HG03354 (cell line): Measurements from ENCODE around the gene NKAIN2.
"Not testable (repeated sequence)": the region's sequence is repeated elsewhere in the genome, so short reads cannot be mapped to it uniquely, and the experiment has no call there.

Experiments
- ATAC-seq: cut with Tn5 transposase; IDR thresholded peaks from one replicate; pipeline ENCODE4 v1.9.1; 2021; ENCODE audit warnings: mild to moderate bottlenecking; ENCODE audit not compliant: unreplicated experiment, poor library complexity, severe bottlenecking

Gene NKAIN2

GRCh38 chr6:124445581-124445980 lies 641.9 kb downstream of the NKAIN2 start:
- ATAC-seq: no peak

GRCh38 chr6:124446961-124447360 lies 643.3 kb downstream of the NKAIN2 start:
- ATAC-seq: no peak

- ATAC-seq: no peak
Measured at GRCh38 chr6:124459268-124459667, 655.6 kb downstream of the NKAIN2 start.

- ATAC-seq: no peak
Measured at GRCh38 chr6:124462750-124463149, 659.1 kb downstream of the NKAIN2 start.

- ATAC-seq: no peak
Measured at GRCh38 chr6:124463271-124463670, 659.6 kb downstream of the NKAIN2 start.

GRCh38 chr6:124464600-124464999 lies 660.9 kb downstream of the NKAIN2 start:
- not testable (repeated sequence) for ATAC-seq

GRCh38 chr6:124466949-124467348 lies 663.3 kb downstream of the NKAIN2 start:
- ATAC-seq: no peak

GRCh38 chr6:124467366-124467765 lies 663.7 kb downstream of the NKAIN2 start:
- no peak for ATAC-seq

- ATAC-seq: no peak
Measured at GRCh38 chr6:124470803-124471202, 667.1 kb downstream of the NKAIN2 start.

- no peak for ATAC-seq
Measured at GRCh38 chr6:124475176-124475575, 671.5 kb downstream of the NKAIN2 start.

- no peak for ATAC-seq
Measured at GRCh38 chr6:124478906-124479305, 675.2 kb downstream of the NKAIN2 start.

- no peak for ATAC-seq
Measured at GRCh38 chr6:124479991-124480430, 676.3 kb downstream of the NKAIN2 start.

- ATAC-seq: no peak
Measured at GRCh38 chr6:124482071-124482491, 678.4 kb downstream of the NKAIN2 start.

- ATAC-seq: no peak
Measured at GRCh38 chr6:124487623-124488431, 684.2 kb downstream of the NKAIN2 start.

GRCh38 chr6:124490122-124490521 lies 686.5 kb downstream of the NKAIN2 start:
- ATAC-seq: no peak

GRCh38 chr6:124493259-124493658 lies 689.6 kb downstream of the NKAIN2 start:
- no peak for ATAC-seq

- no peak for ATAC-seq
Measured at GRCh38 chr6:124494956-124495664, 691.4 kb downstream of the NKAIN2 start.

- no peak for ATAC-seq
Measured at GRCh38 chr6:124495665-124496190, 692.1 kb downstream of the NKAIN2 start.

GRCh38 chr6:124496334-124496733 lies 692.7 kb downstream of the NKAIN2 start:
- no peak for ATAC-seq

GRCh38 chr6:124512431-124512830 lies 708.8 kb downstream of the NKAIN2 start:
- ATAC-seq: no peak

- ATAC-seq: no peak
Measured at GRCh38 chr6:124517339-124517738, 713.7 kb downstream of the NKAIN2 start.
